ENCODE data around the gene UMAD1.

GRCh38 chr7:7688310-7688709, 47.8 kb downstream of the UMAD1 start:
- no peak for TF ChIP-seq CTCF (IDR thresholded peaks at IDR 0.05)
- TF ChIP-seq POLR2A (IDR thresholded peaks at IDR 0.05; ENCODE audit: low read depth) = no peak
